Neuronal stem cell (in vitro differentiated cells): Measurements from ENCODE around the gene GOLGA8K.
"Not testable (repeated sequence)": the region's sequence is repeated elsewhere in the genome, so short reads cannot be mapped to it uniquely, and the experiment has no call there.

Experiments used
- DNase-seq: peaks from one replicate; pipeline ENCODE4 v3.0.0-alpha.2; 2013; ENCODE audit warnings: low spot score
- H2AFZ ChIP-seq: one replicate; pipeline ENCODE4 v1.6.1; 2013; ENCODE audit warnings: mild to moderate bottlenecking, low read length, inconsistent platforms
- H2AK5ac ChIP-seq: 2 replicates; pipeline ENCODE4 v1.6.1; 2013; ENCODE audit warnings: low read depth, mild to moderate bottlenecking, inconsistent platforms, low read length, moderate library complexity, mixed read lengths
- H2BK120ac ChIP-seq: 2 replicates; pipeline ENCODE4 v1.6.1; 2013; ENCODE audit warnings: low read depth, mild to moderate bottlenecking, inconsistent platforms, low read length, moderate library complexity, mixed read lengths
- H2BK12ac ChIP-seq: one replicate; pipeline ENCODE4 v1.6.1; 2013; ENCODE audit warnings: low read length, inconsistent platforms
- H2BK15ac ChIP-seq: 2 replicates; pipeline ENCODE4 v1.6.1; 2013; ENCODE audit warnings: mild to moderate bottlenecking, low read length, inconsistent platforms, mixed read lengths
- H2BK5ac ChIP-seq: one replicate; pipeline ENCODE4 v1.6.1; 2013; ENCODE audit warnings: inconsistent platforms, mild to moderate bottlenecking, low read length, moderate library complexity
- H3K14ac ChIP-seq: one replicate; pipeline ENCODE4 v1.6.1; 2013; ENCODE audit warnings: low read length, inconsistent platforms
- H3K18ac ChIP-seq: 2 replicates; pipeline ENCODE4 v1.6.1; 2013; ENCODE audit warnings: low read length, inconsistent platforms
- H3K23ac ChIP-seq: 2 replicates; pipeline ENCODE4 v1.6.1; 2013; ENCODE audit warnings: low read depth, mild to moderate bottlenecking, mixed read lengths, low read length, inconsistent platforms; ENCODE audit not compliant: poor library complexity
- H3K27ac ChIP-seq: replicated peaks from 3 replicates; pipeline ENCODE4 v1.5.1; 2013; ENCODE audit warnings: low read length, inconsistent platforms
- H3K27me3 ChIP-seq, 3 experiments: 2 replicates each; pipeline ENCODE4 v1.6.1; 2013; ENCODE audit warnings: low read length in 3 of 3, mild to moderate bottlenecking in 2 of 3, inconsistent platforms in 1 of 3, low read depth in 1 of 3, mixed read lengths in 1 of 3, moderate library complexity in 1 of 3; ENCODE audit not compliant: control insufficient read depth in 3 of 3, insufficient read depth in 3 of 3
- H3K36me3 ChIP-seq, 2 donors: replicated peaks in 1 of 2; 2 replicates each; pipeline ENCODE4 v1.6.1; 2013; ENCODE audit warnings: low read length in 2 of 2; ENCODE audit not compliant: control insufficient read depth in 2 of 2, insufficient read depth in 2 of 2
- H3K4ac ChIP-seq: 2 replicates; pipeline ENCODE4 v1.6.1; 2013; ENCODE audit warnings: inconsistent platforms, mild to moderate bottlenecking, low read length, moderate library complexity
- H3K4me1 ChIP-seq, 2 donors: 1 replicate in 1 of 2; 2 replicates in 1 of 2; pipeline ENCODE4 v1.6.1; 2013; ENCODE audit warnings: low read length in 2 of 2, low read depth in 1 of 2; ENCODE audit not compliant: control insufficient read depth in 2 of 2, insufficient read depth in 1 of 2
- H3K4me2 ChIP-seq: one replicate; pipeline ENCODE4 v1.6.1; 2013; ENCODE audit warnings: mild to moderate bottlenecking, low read length, inconsistent platforms; ENCODE audit not compliant: insufficient read depth, poor library complexity, severe bottlenecking
- H3K4me3 ChIP-seq, 2 donors: 2 replicates each; pipeline ENCODE4 v1.5.1; 2013; ENCODE audit warnings: low read length in 2 of 2, mild to moderate bottlenecking in 2 of 2, inconsistent platforms in 1 of 2, moderate library complexity in 1 of 2
- H3K79me1 ChIP-seq: one replicate; pipeline ENCODE4 v1.6.1; 2013; ENCODE audit warnings: low read depth, mild to moderate bottlenecking, inconsistent platforms, low read length, moderate library complexity
- H3K9ac ChIP-seq: one replicate; pipeline ENCODE4 v1.6.1; 2013; ENCODE audit warnings: mild to moderate bottlenecking, low read depth, low read length, inconsistent platforms; ENCODE audit not compliant: poor library complexity
- H3K9me3 ChIP-seq, 2 donors: replicated peaks in 1 of 2; 2 replicates each; pipeline versions ENCODE3 to v1.6.1; 2013; ENCODE audit warnings: low read length in 2 of 2, mild to moderate bottlenecking in 2 of 2, inconsistent platforms in 1 of 2, low read depth in 1 of 2, mixed read lengths in 1 of 2, moderate library complexity in 1 of 2; ENCODE audit not compliant: control insufficient read depth in 2 of 2, insufficient read depth in 1 of 2
- H4K8ac ChIP-seq: one replicate; pipeline ENCODE4 v1.6.1; 2013; ENCODE audit warnings: low read depth, mild to moderate bottlenecking, inconsistent platforms, low read length, moderate library complexity
- H4K91ac ChIP-seq: one replicate; pipeline ENCODE4 v1.6.1; 2013; ENCODE audit warnings: low read length, low read depth, mild to moderate bottlenecking, inconsistent platforms; ENCODE audit not compliant: poor library complexity
- WGBS, 2 donors: extraction: QIAGEN DNeasy Blood & Tissue Kit; methylation state at CpG; one replicate each; pipeline ENCODE4 v1.1.7; 2013; ENCODE audit warnings: missing lambda C conversion rate in 2 of 2, mixed read lengths in 1 of 2; ENCODE audit not compliant: insufficient read length in 2 of 2, insufficient replicate concordance in 1 of 2; ENCODE audit errors: extremely low coverage in 2 of 2; 5-methylcytosine and 5-hydroxymethylcytosine counted together

The GOLGA8K gene

DNA sequence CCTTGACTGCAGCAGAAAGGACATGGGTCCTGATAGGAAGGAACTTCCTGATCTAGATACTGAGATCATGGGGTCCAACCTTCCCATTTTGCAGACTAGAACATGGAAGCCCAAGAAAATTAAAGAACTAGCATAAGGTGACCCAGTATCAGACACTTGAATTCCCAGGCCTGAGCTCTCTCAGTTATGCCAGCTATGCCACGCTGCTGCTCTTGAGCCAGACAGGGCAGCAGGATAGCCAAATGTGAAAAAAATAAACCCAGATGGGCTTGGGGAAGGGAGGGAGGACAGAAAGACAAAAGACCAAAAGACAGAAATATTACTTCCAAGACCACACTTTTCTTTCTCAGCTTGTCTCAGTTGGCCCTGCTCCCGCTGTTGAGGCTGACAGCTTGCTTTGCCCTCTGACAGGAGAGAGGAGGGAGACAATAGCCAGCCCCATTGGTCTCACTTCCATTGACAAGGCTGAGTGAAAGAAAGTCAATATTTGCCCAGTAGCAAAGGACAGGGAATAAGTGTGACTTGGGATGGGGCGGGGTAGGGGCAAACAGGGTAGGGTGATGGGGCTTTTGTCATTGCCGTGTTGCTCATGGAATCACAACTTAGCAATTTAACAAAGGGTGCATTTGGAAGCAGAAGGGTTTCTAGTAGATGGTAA is 52.4 kb downstream of the GOLGA8K start:
- not testable (repeated sequence) for H3K9me3 ChIP-seq, H3K9ac ChIP-seq
- WGBS, 2 donors: no CpG with 5 or more reads among the region's 4 CpGs

DNA sequence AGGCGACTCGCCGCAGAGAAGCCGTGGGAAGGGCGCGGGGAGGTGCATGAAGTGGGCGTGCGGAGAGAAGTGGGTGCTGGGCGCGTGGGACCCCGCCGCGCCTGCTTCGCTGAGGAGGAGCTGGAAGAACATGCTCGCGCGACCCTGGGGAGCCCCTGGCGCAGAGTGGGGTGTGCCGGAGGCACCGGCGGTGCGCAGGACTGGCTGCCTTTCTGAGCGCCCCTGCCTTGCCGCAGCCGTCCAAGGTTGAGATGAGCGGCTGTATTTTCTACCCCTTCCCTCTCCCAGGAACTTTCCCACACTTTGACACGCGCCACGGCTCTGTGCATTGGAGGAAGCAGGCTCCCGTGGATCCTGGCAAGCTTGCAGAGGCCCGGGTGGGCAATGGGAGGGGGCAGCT is 56.1 kb downstream of the GOLGA8K start:
- H2BK15ac ChIP-seq, H2AFZ ChIP-seq, H2BK120ac ChIP-seq, H3K4me2 ChIP-seq, H3K4me3 ChIP-seq, H3K27me3 ChIP-seq, H3K4me1 ChIP-seq, H3K14ac ChIP-seq, H3K18ac ChIP-seq, H2BK12ac ChIP-seq, H4K91ac ChIP-seq, DNase-seq, H4K8ac ChIP-seq, H3K36me3 ChIP-seq, H3K23ac ChIP-seq, H2AK5ac ChIP-seq, H3K79me1 ChIP-seq, H3K4ac ChIP-seq, H3K9ac ChIP-seq, H3K27ac ChIP-seq, H2BK5ac ChIP-seq, H3K9me3 ChIP-seq: not testable (repeated sequence)
- WGBS, 2 donors: no CpG with 5 or more reads among the region's 31 CpGs

More for the DNA sequence above, 52.4 kb downstream of the GOLGA8K start:
- H3K18ac ChIP-seq, H3K36me3 ChIP-seq, H3K27ac ChIP-seq, H2BK12ac ChIP-seq, H3K4ac ChIP-seq, H2AFZ ChIP-seq, H4K91ac ChIP-seq, H3K4me1 ChIP-seq, H3K79me1 ChIP-seq, H3K27me3 ChIP-seq, H2BK120ac ChIP-seq, H2BK15ac ChIP-seq, DNase-seq, H2AK5ac ChIP-seq, H3K14ac ChIP-seq, H3K4me3 ChIP-seq, H4K8ac ChIP-seq, H2BK5ac ChIP-seq, H3K4me2 ChIP-seq, H3K23ac ChIP-seq: not testable (repeated sequence)

DNA sequence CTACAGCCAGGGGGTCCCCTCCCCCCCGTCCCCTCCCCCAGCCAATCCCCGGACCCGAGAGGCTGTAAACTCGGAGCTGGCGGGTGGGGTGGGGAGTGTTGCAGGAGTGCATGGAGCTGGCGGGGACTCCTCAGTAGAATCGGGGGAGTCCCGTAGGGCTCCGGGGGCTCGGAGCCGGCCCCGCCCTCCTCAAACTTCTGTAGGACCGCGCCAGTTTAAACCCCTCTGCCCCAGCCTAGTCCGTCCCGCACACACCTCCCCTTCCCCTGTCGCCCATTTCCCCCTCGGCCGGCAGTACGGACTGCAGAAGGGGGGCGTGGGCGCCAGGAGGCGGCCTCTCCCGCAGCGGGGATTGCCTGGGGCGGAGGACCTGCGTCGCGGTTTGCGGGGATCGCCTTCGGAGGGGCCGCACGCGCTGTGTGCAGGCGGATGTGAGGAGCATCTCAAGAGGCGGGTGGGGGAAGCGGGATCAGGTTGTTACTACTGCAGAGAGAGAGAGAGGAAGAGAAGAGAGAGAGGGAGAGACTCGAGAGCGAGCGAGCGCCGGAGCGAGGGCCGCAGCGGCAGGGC is 57.0 kb downstream of the GOLGA8K start:
- not testable (repeated sequence) for H4K91ac ChIP-seq, H3K18ac ChIP-seq, H2BK12ac ChIP-seq, H3K79me1 ChIP-seq, H3K9ac ChIP-seq, H3K9me3 ChIP-seq, H3K36me3 ChIP-seq, H2BK15ac ChIP-seq, H4K8ac ChIP-seq, H3K4me1 ChIP-seq, DNase-seq, H3K4ac ChIP-seq, H3K27me3 ChIP-seq, H3K23ac ChIP-seq, H2AK5ac ChIP-seq, H3K14ac ChIP-seq, H2BK5ac ChIP-seq, H3K4me3 ChIP-seq, H2BK120ac ChIP-seq, H2AFZ ChIP-seq, H3K27ac ChIP-seq
- H3K4me2 ChIP-seq: peak overlapping the region; percentile 33
- WGBS, 2 donors: no CpG with 5 or more reads among the region's 46 CpGs

- not testable (repeated sequence) for H3K27me3 ChIP-seq, H3K36me3 ChIP-seq, H2BK12ac ChIP-seq, DNase-seq, H2BK120ac ChIP-seq, H3K79me1 ChIP-seq, H3K14ac ChIP-seq, H3K9ac ChIP-seq, H2BK15ac ChIP-seq, H3K4me1 ChIP-seq, H2BK5ac ChIP-seq, H4K91ac ChIP-seq, H3K4me3 ChIP-seq, H4K8ac ChIP-seq, H2AFZ ChIP-seq, H3K4ac ChIP-seq, H3K27ac ChIP-seq, H3K18ac ChIP-seq, H3K23ac ChIP-seq, H3K9me3 ChIP-seq, H3K4me2 ChIP-seq, H2AK5ac ChIP-seq
- no CpG with 5 or more reads among the region's 3 CpGs for WGBS, 2 donors
Observed at GRCh38 chr15:32343921-32344320, 59.2 kb downstream of the GOLGA8K start.
